Hematopoietic multipotent progenitor cell treated with erythropoietin and hydrocortisone succinate and interleukin-3 and kit ligand, for 6 days (in vitro differentiated cells): Measurements from ENCODE around the gene MIS18A.
A peak's percentile ranks its signal among the peaks of the same experiment; 100 is the strongest.
"Not testable (repeated sequence)": the region's sequence is repeated elsewhere in the genome, so short reads cannot be mapped to it uniquely, and the experiment has no call there.

Experiments
- DNase-seq: peaks from one replicate; pipeline ENCODE4 v3.0.0-alpha.2; 2015

MIS18A gene

GRCh38 chr21:32303385-32303784, 24.5 kb upstream of the MIS18A start:
- DNase-seq = no peak

- DNase-seq = no peak
These were observed 23.7 kb upstream of the MIS18A start for GRCh38 chr21:32302560-32302959.

- no peak for DNase-seq
These were observed 22.7 kb upstream of the MIS18A start for GRCh38 chr21:32301596-32301995.

GRCh38 chr21:32300117-32300681, 21.4 kb upstream of the MIS18A start:
- no peak for DNase-seq

- DNase-seq = no peak
These were observed 20.8 kb upstream of the MIS18A start for GRCh38 chr21:32299695-32300094.

- DNase-seq = no peak
These were observed 19.8 kb upstream of the MIS18A start, which contains the start of gene MRAP for GRCh38 chr21:32298658-32299081. Gene MRAP (plus strand): TSS chr21:32298855. CDS start chr21:32298972, 117 bp downstream.

- no peak for DNase-seq
These were observed 19.3 kb upstream of the MIS18A start for GRCh38 chr21:32298148-32298559.

GRCh38 chr21:32297449-32297848, 18.6 kb upstream of the MIS18A start:
- no peak for DNase-seq

- no peak for DNase-seq
These were observed 6.6 kb upstream of the MIS18A start for GRCh38 chr21:32285476-32285875.

- no peak for DNase-seq
These were observed 4.1 kb upstream of the MIS18A start for GRCh38 chr21:32282992-32283391.

- no peak for DNase-seq
These were observed 2.7 kb upstream of the MIS18A start for GRCh38 chr21:32281531-32281930.

- DNase-seq = no peak
These were observed 480 bp upstream of the MIS18A start for GRCh38 chr21:32279377-32279680.

GRCh38 chr21:32278103-32278502, 746 bp downstream of the MIS18A start:
- DNase-seq = peak; percentile 59

- no peak for DNase-seq
These were observed 2.2 kb downstream of the MIS18A start for GRCh38 chr21:32276671-32277070.

GRCh38 chr21:32270748-32271147, 8.1 kb downstream of the MIS18A start:
- no peak for DNase-seq

- not testable (repeated sequence) for DNase-seq
These were observed 13.5 kb downstream of the MIS18A start for GRCh38 chr21:32265321-32265720.

- no peak for DNase-seq
These were observed 16.9 kb downstream of the MIS18A start for GRCh38 chr21:32261929-32262328.

GRCh38 chr21:32260130-32260529, 18.7 kb downstream of the MIS18A start:
- no peak for DNase-seq

GRCh38 chr21:32258786-32259048, 20.1 kb downstream of the MIS18A start:
- not testable (repeated sequence) for DNase-seq

GRCh38 chr21:32257962-32258785, 20.7 kb downstream of the MIS18A start:
- DNase-seq = peak; percentile 87

- DNase-seq = no peak
These were observed 21.8 kb downstream of the MIS18A start for GRCh38 chr21:32256873-32257620.

GRCh38 chr21:32256251-32256650, 22.6 kb downstream of the MIS18A start:
- no peak for DNase-seq

- no peak for DNase-seq
These were observed 25.6 kb downstream of the MIS18A start for GRCh38 chr21:32253215-32253641.

GRCh38 chr21:32252136-32252535, 26.7 kb downstream of the MIS18A start:
- DNase-seq = no peak
